Activated naive CD4-positive, alpha-beta T cell treated with anti-CD3 and anti-CD28 coated beads, Interleukin-2, amount 10 ng/mL, durations not matched to agents 7 days and 5 days (primary cell): ENCODE data around the gene KIFC1.

Experiments used
- CTCF ChIA-PET: fragments of 350-600 bp; sonication (Branson Sonifier 250); formaldehyde crosslinking; loops from one replicate; lab custom pipeline; 2021; ENCODE audit warnings: antibody characterized with exemption; lab: Charles Lee
- DNase-seq: peaks from one replicate; pipeline ENCODE4 v3.0.0-alpha.2; 2020
- H3K27ac Mint-ChIP-seq: one replicate; pipeline ENCODE4 v1.8.0; 2021; ENCODE audit warnings: mild to moderate bottlenecking, moderate library complexity, mixed read lengths
- H3K27me3 Mint-ChIP-seq: one replicate; pipeline ENCODE4 v1.8.0; 2021; ENCODE audit warnings: mild to moderate bottlenecking, mixed read lengths
- H3K36me3 Mint-ChIP-seq: one replicate; pipeline ENCODE4 v1.8.0; 2021; ENCODE audit warnings: mixed read lengths
- H3K4me1 Mint-ChIP-seq: one replicate; pipeline ENCODE4 v1.8.0; 2021; ENCODE audit warnings: mixed read lengths
- H3K4me3 Mint-ChIP-seq: one replicate; pipeline ENCODE4 v1.8.0; 2021; ENCODE audit warnings: mild to moderate bottlenecking, moderate library complexity, mixed read lengths
- H3K9me3 Mint-ChIP-seq: one replicate; pipeline ENCODE4 v1.8.0; 2021; ENCODE audit warnings: mixed read lengths

The KIFC1 gene

DNA sequence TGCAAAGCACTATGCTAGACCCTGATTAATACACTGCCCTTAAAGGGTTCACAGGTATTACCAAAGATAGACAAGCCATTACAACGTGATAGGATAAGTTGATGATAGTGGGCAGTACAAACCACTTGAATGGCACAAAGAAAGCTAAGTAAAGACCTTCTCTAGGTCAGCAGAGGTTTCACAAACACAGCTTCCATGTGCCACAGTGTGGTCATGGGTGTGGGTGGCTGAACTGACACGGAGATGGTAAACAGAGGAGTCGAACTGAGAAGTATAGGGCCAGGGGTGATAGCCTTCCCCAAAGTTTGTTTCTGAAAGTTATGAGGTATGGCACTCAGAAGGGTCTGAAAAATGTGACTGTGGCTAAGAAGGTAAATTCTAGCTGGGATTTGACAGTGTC, 67.1 kb downstream of the KIFC1 start:
- CTCF ChIA-PET, result interaction anchor here (1.0 kb wide), 1 partner anchor 11 kb away, joined by 3 read pairs; no protein-coding TSS in a partner anchor
- peaks cover 18% of the 10 kb centered on the region for H3K4me1 Mint-ChIP-seq
- no peak for DNase-seq

DNA sequence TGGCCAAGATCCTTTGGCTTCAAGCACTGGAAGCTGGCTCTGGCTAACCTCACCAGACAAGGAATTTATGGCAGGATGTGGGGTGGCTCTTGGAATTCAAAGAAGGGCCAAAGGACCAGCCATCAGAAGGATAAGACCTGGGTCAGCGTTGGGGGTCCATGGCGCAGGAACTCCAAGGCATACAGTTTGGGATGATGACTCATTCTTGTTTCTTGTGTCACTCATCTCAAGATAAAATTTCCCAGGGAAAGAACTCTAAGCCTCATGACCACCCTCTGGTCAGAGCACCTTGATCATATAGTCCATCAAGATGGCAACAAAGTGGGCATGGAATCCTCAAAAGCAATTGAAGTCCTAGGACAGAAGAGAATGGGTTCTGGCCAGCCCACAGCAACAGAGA, 67.6 kb downstream of the KIFC1 start:
- H3K9me3 Mint-ChIP-seq, result no peaks in the 10 kb centered on the region
- H3K27ac Mint-ChIP-seq, result no peak overlapping the region
- H3K27me3 Mint-ChIP-seq, result peaks cover under 1% of the 10 kb centered on the region
- H3K36me3 Mint-ChIP-seq, result peaks cover 17% of the 10 kb centered on the region
- CTCF ChIA-PET, result interaction anchor here (1.0 kb wide), 1 partner anchor 10 kb away, joined by 3 read pairs; no protein-coding TSS in a partner anchor
- no peak overlapping the region for H3K4me3 Mint-ChIP-seq
- peaks cover 18% of the 10 kb centered on the region for H3K4me1 Mint-ChIP-seq
- DNase-seq, result no peak

More for the DNA sequence above, 67.1 kb downstream of the KIFC1 start:
- no peak overlapping the region for H3K27ac Mint-ChIP-seq
- H3K27me3 Mint-ChIP-seq, result no peaks in the 10 kb centered on the region
- no peaks in the 10 kb centered on the region for H3K9me3 Mint-ChIP-seq
- H3K4me3 Mint-ChIP-seq, result no peak overlapping the region
- peaks cover 17% of the 10 kb centered on the region for H3K36me3 Mint-ChIP-seq
